ENCODE measurements around the gene RPUSD3. TPM values are rescaled to one million over a fixed set of nuclear protein-coding genes. Genes with fewer than 3 reads are reported as not detected.
A peak's percentile ranks its signal among the peaks of the same experiment; 100 is the strongest.

The RPUSD3 gene
- total RNA-seq, 2 donors from 2014 or later = 43.1 to 71.2 TPM

- Mint-ChIP-seq H3K4me3 (peak overlapping the region; percentile 75), H3K4me1 (ENCODE audit: low read depth in 2 of 2) (peaks cover 43 to 46% of the 10 kb centered on the region in 2 donors), H3K27ac (peak overlapping the region; percentile 9 to 49), H3K9me3 (no peaks in the 10 kb centered on the region), H3K27me3 (no peaks in the 10 kb centered on the region), H3K36me3 (peaks cover 5% of the 10 kb centered on the region)
- DNase-seq (ENCODE audit: low spot score) (peak; percentile 29), ATAC-seq (no peak)
Observed at GRCh38 chr3:9810846-9811245, 33.0 kb downstream of the RPUSD3 start.

DNA sequence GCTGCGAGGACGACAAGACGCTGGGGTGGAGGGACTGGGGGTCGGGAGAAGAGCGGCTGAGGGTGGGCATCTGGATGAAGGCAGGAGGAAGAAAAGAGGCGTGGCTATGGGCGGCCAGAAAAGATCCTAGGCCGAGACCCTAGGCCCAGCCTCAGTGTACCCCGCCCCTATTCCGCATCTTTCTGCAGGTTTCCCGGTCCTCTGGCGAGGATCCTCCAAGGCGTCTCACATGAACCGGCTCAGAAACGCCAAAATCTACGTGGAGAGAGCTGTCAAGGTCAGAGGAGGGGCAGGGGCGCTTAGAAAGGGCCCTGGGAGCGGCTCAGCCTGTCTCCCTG, 33.4 kb downstream of the RPUSD3 start:
- peak; percentile 37 for DNase-seq (ENCODE audit: low spot score)
- Mint-ChIP-seq H3K4me1 (ENCODE audit: low read depth in 2 of 2) (peaks cover 43 to 46% of the 10 kb centered on the region in 2 donors), H3K4me3 (peak overlapping the region; percentile 75), H3K27me3 (no peaks in the 10 kb centered on the region), H3K9me3 (no peaks in the 10 kb centered on the region), H3K36me3 (peaks cover 5% of the 10 kb centered on the region), H3K27ac (peak overlapping the region; percentile 9 to 49)
- ATAC-seq = no peak

GRCh38 chr3:9809615-9810432, 34.0 kb downstream of the RPUSD3 start, which contains the start of gene TTLL3:
Gene TTLL3, plus strand, starts transcription at chr3:9810262. Its CDS starts 400 bp downstream, at chr3:9810662.
- Mint-ChIP-seq H3K27me3 (no peaks in the 10 kb centered on the region), H3K9me3 (no peaks in the 10 kb centered on the region), H3K4me3 (peak within 1 kb of the TSS; percentile 75), H3K36me3 (peaks cover 5% of the 10 kb centered on the region), H3K4me1 (ENCODE audit: low read depth in 2 of 2) (peaks cover 43 to 46% of the 10 kb centered on the region in 2 donors), H3K27ac (peak within 1 kb of the TSS; percentile 91)
- DNase-seq (ENCODE audit: low spot score) = peak; percentile 69
- ATAC-seq = peak; percentile 77 to 83

DNA sequence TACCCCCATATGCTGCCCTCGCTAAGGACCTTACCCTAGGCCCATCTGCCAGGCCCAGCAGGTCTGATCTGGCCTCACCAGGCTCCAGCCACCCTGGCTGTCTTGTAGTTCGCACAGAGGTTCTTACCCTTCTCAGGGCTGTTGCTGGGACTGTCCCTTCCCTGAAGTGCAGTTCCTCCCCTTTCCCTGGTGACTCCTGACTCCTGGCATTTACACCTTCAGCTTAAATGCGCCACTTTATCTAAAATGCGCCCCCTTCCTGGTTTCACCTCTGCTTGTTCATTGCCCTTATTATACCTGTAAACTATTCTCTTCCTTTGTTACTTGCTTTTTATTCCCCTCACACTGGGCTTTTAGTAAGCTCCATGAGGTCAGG, 34.6 kb downstream of the RPUSD3 start:
- DNase-seq (ENCODE audit: low spot score) = peak; percentile 38
- Mint-ChIP-seq H3K9me3 (no peaks in the 10 kb centered on the region), H3K4me3 (peak overlapping the region; percentile 75), H3K27me3 (no peaks in the 10 kb centered on the region), H3K36me3 (peaks cover 9% of the 10 kb centered on the region), H3K27ac (peak overlapping the region; percentile 91), H3K4me1 (ENCODE audit: low read depth in 2 of 2) (peaks cover 45 to 52% of the 10 kb centered on the region in 2 donors)
- no peak for ATAC-seq

- H3K27me3 Mint-ChIP-seq = no peaks in the 10 kb centered on the region
- H3K9me3 Mint-ChIP-seq = no peaks in the 10 kb centered on the region
- H3K4me3 Mint-ChIP-seq = peak overlapping the region; percentile 75
- H3K36me3 Mint-ChIP-seq = peaks cover 17% of the 10 kb centered on the region
- peaks cover 51 to 58% of the 10 kb centered on the region in 2 donors for H3K4me1 Mint-ChIP-seq (ENCODE audit: low read depth in 2 of 2)
- DNase-seq (ENCODE audit: low spot score) (peak; percentile 62), ATAC-seq (peak; percentile 81 to 82)
- H3K27ac Mint-ChIP-seq = peak overlapping the region; percentile 91
Observed at GRCh38 chr3:9808345-9809037, 35.3 kb downstream of the RPUSD3 start.

DNA sequence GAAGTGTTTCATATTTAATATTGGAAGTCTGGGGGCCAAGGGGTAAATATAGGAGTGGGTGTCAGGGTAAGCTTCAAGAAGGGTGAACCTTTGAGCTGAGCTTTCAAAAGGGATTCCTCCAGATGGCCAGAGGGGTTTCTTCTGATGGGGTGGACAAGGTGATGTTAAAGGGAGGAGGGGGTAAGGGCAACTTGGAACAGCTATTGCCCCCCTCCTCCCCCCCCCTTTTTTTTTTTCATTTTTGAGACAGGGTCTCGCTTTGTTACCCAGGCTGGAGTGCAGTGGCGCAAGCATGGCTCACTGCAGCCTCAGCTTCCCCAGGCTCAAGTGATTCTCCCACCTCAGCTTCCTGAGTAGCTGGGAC, 35.8 kb downstream of the RPUSD3 start:
- Mint-ChIP-seq H3K36me3 (peaks cover 22% of the 10 kb centered on the region), H3K4me3 (peak overlapping the region; percentile 75), H3K27ac (peak overlapping the region; percentile 91), H3K9me3 (no peaks in the 10 kb centered on the region), H3K27me3 (no peaks in the 10 kb centered on the region), H3K4me1 (ENCODE audit: low read depth in 2 of 2) (peaks cover 56 to 63% of the 10 kb centered on the region in 2 donors)
- DNase-seq (ENCODE audit: low spot score) (no peak), ATAC-seq (peak in 1 of 2 donors; percentile 1)

DNA sequence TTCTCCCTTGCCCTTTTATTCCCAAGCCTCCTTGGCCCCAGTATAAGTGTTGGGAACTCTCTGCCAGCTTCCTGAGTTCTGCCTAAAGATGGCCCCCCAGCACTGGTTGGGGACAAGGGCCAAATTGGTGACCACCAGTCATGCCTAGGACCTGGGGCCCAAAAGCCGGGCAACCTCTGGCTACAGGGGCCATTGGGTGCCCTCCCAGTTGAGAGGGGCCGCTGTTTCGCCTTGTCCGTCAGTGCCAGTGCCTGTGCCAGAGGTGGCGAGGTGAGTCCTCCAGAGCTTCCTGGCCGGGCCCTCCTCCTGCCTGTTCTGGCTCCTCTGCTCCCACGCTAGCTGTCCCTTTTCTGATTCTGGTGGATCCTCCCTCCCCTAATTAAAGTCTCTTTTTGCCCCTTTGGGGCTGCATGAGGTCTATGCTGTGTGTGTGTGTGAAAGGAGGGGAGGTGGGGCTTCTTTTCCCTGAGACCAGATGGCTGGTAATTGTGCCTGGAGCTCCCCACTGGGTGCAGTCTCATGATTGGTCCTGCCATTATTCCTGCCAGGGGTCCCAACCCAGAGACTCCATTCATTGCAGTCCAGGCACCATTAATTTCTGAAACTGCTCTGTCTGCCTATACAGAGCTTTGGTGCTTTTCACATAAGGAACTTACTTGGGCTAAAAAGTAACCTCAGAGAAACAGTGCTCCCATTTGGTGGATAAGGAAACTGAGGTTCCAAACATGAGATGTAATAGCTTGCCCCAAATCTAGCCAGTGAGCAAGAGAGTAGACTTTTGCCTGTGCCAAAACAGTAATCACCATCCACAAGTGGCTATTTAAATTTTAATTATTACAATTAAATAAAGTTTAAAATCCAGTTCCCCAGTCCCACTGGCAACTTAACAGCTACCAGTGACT, 36.9 kb downstream of the RPUSD3 start:
- Mint-ChIP-seq H3K27me3 (no peaks in the 10 kb centered on the region), H3K27ac (peak overlapping the region; percentile 91), H3K9me3 (no peaks in the 10 kb centered on the region), H3K4me3 (no peak overlapping the region), H3K4me1 (ENCODE audit: low read depth in 2 of 2) (peaks cover 56 to 63% of the 10 kb centered on the region in 2 donors), H3K36me3 (peaks cover 23% of the 10 kb centered on the region)
- no peak for ATAC-seq
- no peak for DNase-seq (ENCODE audit: low spot score)

DNA sequence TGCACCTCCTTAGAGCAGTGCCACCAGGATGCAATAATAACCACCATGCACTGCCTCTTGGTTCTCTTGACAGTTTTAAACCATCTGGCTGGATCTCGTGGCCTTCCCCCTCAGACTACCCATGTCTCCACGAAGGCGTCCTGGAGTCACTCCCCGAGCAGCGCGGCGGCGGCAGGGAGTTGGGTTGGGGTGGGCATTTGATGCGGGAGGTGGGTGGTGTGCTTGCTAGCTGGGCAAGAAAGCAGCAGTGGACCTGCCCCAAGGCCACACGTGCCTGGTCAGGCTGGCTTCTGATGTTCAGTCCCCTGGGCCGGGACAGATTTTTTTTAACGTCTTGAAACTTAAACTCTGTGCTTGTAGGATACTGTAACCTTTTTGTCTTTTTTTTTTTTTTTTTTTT, 37.7 kb downstream of the RPUSD3 start:
- Mint-ChIP-seq H3K27ac (peak overlapping the region in 1 of 2 donors; percentile 91), H3K9me3 (no peaks in the 10 kb centered on the region), H3K36me3 (peaks cover 20% of the 10 kb centered on the region), H3K4me3 (no peak overlapping the region), H3K27me3 (no peaks in the 10 kb centered on the region), H3K4me1 (ENCODE audit: low read depth in 2 of 2) (peaks cover 49 to 56% of the 10 kb centered on the region in 2 donors)
- no peak for ATAC-seq
- DNase-seq (ENCODE audit: low spot score) = no peak

- Mint-ChIP-seq H3K9me3 (no peaks in the 10 kb centered on the region), H3K4me1 (ENCODE audit: low read depth in 2 of 2) (peaks cover 40 to 47% of the 10 kb centered on the region in 2 donors), H3K4me3 (no peak overlapping the region), H3K27ac (peak overlapping the region; percentile 20 to 61), H3K27me3 (no peaks in the 10 kb centered on the region), H3K36me3 (peaks cover 18% of the 10 kb centered on the region)
- DNase-seq (ENCODE audit: low spot score) = no peak
- no peak for ATAC-seq
Observed at GRCh38 chr3:9804996-9805395, 38.8 kb downstream of the RPUSD3 start.

DNA sequence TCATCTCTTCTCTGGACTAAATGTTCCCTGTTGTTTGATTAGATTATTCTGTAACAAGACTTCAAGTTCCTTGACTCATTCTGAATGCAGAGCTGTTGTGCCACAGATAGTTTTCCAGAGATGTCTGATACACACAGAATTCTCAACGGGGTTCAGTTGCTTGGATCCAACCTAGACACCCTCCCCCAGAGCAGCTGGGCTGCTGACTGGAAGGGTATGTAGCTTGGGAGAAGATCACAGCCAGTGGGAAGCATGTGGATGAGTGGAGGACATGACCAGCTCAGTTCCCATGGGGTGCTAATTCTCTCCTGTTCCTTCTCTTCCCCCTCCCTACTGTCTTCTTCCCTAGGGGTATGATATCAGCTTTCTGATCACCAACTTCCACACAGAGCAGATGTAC, 40.3 kb downstream of the RPUSD3 start:
- Mint-ChIP-seq H3K9me3 (no peaks in the 10 kb centered on the region), H3K36me3 (peaks cover 18% of the 10 kb centered on the region), H3K4me1 (ENCODE audit: low read depth in 2 of 2) (peaks cover 28 to 37% of the 10 kb centered on the region in 2 donors), H3K27me3 (no peaks in the 10 kb centered on the region), H3K27ac (peak overlapping the region in 1 of 2 donors; percentile 61), H3K4me3 (no peak overlapping the region)
- ATAC-seq (no peak), DNase-seq (ENCODE audit: low spot score) (no peak)

DNA sequence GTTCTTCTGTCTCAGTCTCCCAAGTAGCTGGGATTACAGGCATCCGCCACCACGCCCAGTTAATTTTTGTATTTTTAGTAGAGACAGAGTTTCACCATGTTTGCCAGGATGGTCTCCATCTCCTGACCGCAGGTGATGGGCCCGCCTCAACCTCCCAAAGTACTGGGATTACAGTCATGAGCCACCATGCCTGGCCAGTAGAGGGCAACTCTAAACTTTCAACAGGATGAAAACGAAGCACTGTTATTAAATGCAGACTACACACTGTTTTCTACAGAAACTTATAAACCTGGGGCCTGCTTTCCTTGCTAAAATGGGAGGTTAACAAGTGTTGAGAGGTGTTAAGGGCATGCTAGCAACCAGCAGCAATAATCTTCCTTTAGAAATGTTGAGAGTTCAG, 43.3 kb downstream of the RPUSD3 start:
- peaks cover 23% of the 10 kb centered on the region for H3K36me3 Mint-ChIP-seq
- ATAC-seq = no peak
- H3K4me1 Mint-ChIP-seq (ENCODE audit: low read depth in 2 of 2) = peaks cover 26 to 34% of the 10 kb centered on the region in 2 donors
- H3K9me3 Mint-ChIP-seq = no peaks in the 10 kb centered on the region
- no peaks in the 10 kb centered on the region for H3K27me3 Mint-ChIP-seq
- H3K4me3 Mint-ChIP-seq = no peak overlapping the region
- no peak overlapping the region for H3K27ac Mint-ChIP-seq
- DNase-seq (ENCODE audit: low spot score) = no peak

- H3K4me3 Mint-ChIP-seq = no peak overlapping the region
- H3K4me1 Mint-ChIP-seq (ENCODE audit: low read depth in 2 of 2) = peaks cover 31 to 36% of the 10 kb centered on the region in 2 donors
- no peaks in the 10 kb centered on the region for H3K9me3 Mint-ChIP-seq
- DNase-seq (ENCODE audit: low spot score) = no peak
- H3K27me3 Mint-ChIP-seq = no peaks in the 10 kb centered on the region
- H3K27ac Mint-ChIP-seq = peak overlapping the region in 1 of 2 donors; percentile 99
- no peak for ATAC-seq
- H3K36me3 Mint-ChIP-seq = peaks cover 26% of the 10 kb centered on the region
Observed at GRCh38 chr3:9797196-9797945, 46.4 kb downstream of the RPUSD3 start.

DNA sequence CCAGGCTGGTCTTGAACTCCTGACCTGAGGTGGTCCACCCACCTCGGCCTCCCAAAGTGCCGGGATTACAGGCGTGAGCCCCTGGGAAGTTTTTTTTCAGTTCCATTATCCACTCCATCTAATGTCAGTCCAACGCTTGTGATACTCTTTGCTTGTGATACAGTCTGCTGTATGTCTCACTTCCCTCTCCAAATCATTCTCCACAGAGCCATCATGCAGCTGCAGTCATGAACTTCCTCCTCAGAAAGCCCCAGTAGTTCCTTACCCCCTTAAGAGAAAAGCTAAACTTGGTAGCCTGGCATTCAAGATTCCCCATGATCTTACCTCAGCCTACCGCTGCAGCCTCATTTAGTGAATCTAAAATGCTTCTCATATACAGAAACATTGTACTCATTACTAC, 48.6 kb downstream of the RPUSD3 start:
- Mint-ChIP-seq H3K4me3 (peak overlapping the region; percentile 87), H3K36me3 (peaks cover 30% of the 10 kb centered on the region), H3K4me1 (ENCODE audit: low read depth in 2 of 2) (peaks cover 47 to 54% of the 10 kb centered on the region in 2 donors), H3K9me3 (no peaks in the 10 kb centered on the region), H3K27me3 (no peaks in the 10 kb centered on the region), H3K27ac (peak overlapping the region; percentile 99)
- DNase-seq (ENCODE audit: low spot score) (peak; percentile 31), ATAC-seq (no peak)
